DOHH2 (cell line): ENCODE data around the gene DUSP2.

Experiments
- H3F3A ChIP-seq: fragments of 200-600 bp; sonication (generic), shearing (Covaris generic); 2 replicates; pipeline ENCODE4 v1.6.0; 2016; ENCODE audit warnings: antibody characterized with exemption, mild to moderate bottlenecking; ENCODE audit not compliant: control insufficient read depth, insufficient read depth
- H3K27ac ChIP-seq: fragments of 200-600 bp; sonication (generic); 2 replicates; pipeline ENCODE4 v1.5.1; 2014; ENCODE audit warnings: low read depth, mild to moderate bottlenecking, low read length, moderate library complexity
- H3K27me3 ChIP-seq: fragments of 200-600 bp; sonication (generic); 2 replicates; pipeline ENCODE4 v1.6.1; 2014; ENCODE audit warnings: mild to moderate bottlenecking, low read length, mixed read lengths; ENCODE audit not compliant: control insufficient read depth
- H3K36me3 ChIP-seq: fragments of 200-600 bp; sonication (generic); 2 replicates; pipeline ENCODE4 v1.6.1; 2014; ENCODE audit warnings: mild to moderate bottlenecking, low read length, moderate library complexity, mixed read lengths; ENCODE audit not compliant: control insufficient read depth
- H3K4me1 ChIP-seq: fragments of 200-600 bp; sonication (generic); 2 replicates; pipeline ENCODE4 v1.6.1; 2014; ENCODE audit warnings: mild to moderate bottlenecking, low read length, mixed read lengths; ENCODE audit not compliant: control insufficient read depth
- H3K4me2 ChIP-seq: fragments of 200-600 bp; sonication (generic); 2 replicates; pipeline ENCODE4 v1.6.0; 2014; ENCODE audit warnings: mild to moderate bottlenecking, low read length, moderate library complexity
- H3K4me3 ChIP-seq: fragments of 200-600 bp; sonication (generic); 2 replicates; pipeline ENCODE4 v1.5.1; 2014; ENCODE audit warnings: mild to moderate bottlenecking, low read length, mixed read lengths
- H3K79me2 ChIP-seq: fragments of 200-600 bp; sonication (generic); 2 replicates; pipeline ENCODE4 v1.6.1; 2014; ENCODE audit warnings: mild to moderate bottlenecking, low read length, mixed read lengths; ENCODE audit not compliant: control insufficient read depth
- H3K9me2 ChIP-seq: fragments of 200-600 bp; sonication (generic); replicated peaks from 2 replicates; pipeline ENCODE4 v1.6.1; 2014; ENCODE audit warnings: mild to moderate bottlenecking, low read length, mixed read lengths; ENCODE audit not compliant: control insufficient read depth
- H3K9me3 ChIP-seq: fragments of 200-600 bp; sonication (generic); 2 replicates; pipeline ENCODE4 v1.6.1; 2014; ENCODE audit warnings: antibody characterized with exemption, low read length, mixed read lengths; ENCODE audit not compliant: control insufficient read depth, insufficient read depth
- H4K20me1 ChIP-seq: fragments of 200-600 bp; sonication (generic); 2 replicates; pipeline ENCODE4 v1.6.0; 2014; ENCODE audit warnings: low read depth, mild to moderate bottlenecking, antibody characterized with exemption, low read length, moderate library complexity; ENCODE audit not compliant: control insufficient read depth, insufficient read depth
- CTCF ChIP-seq: fragments of 200-600 bp; sonication (generic); IDR thresholded peaks from one replicate; pipeline ENCODE4 v1.5.1; 2014; ENCODE audit warnings: antibody characterized with exemption, mild to moderate bottlenecking, low read depth, low read length; ENCODE audit not compliant: poor library complexity, severe bottlenecking
- EZH2phosphoT487 ChIP-seq: fragments of 200-600 bp; sonication (generic); IDR thresholded peaks from 2 replicates; pipeline ENCODE4 v1.6.1; 2017; ENCODE audit warnings: borderline replicate concordance, mild to moderate bottlenecking, antibody characterized with exemption, low read length, moderate library complexity, mixed read lengths

DUSP2 gene

GRCh38 chr2:96120091-96120720 lies 25.0 kb downstream of the DUSP2 start:
- Histone ChIP-seq H3K9me2 (no peaks in the 10 kb centered on the region), H3K79me2 (no peaks in the 10 kb centered on the region), H3K4me2 (no peak overlapping the region), H4K20me1 (no peaks in the 10 kb centered on the region), H3K27me3 (peaks cover 31% of the 10 kb centered on the region), H3K36me3 (no peaks in the 10 kb centered on the region), H3K4me1 (peaks cover 25% of the 10 kb centered on the region), H3K27ac (no peak overlapping the region), H3K4me3 (no peak overlapping the region), H3K9me3 (no peaks in the 10 kb centered on the region), H3F3A (no peaks in the 10 kb centered on the region)
- TF ChIP-seq EZH2phosphoT487 (no peak), CTCF (no peak)

DNA sequence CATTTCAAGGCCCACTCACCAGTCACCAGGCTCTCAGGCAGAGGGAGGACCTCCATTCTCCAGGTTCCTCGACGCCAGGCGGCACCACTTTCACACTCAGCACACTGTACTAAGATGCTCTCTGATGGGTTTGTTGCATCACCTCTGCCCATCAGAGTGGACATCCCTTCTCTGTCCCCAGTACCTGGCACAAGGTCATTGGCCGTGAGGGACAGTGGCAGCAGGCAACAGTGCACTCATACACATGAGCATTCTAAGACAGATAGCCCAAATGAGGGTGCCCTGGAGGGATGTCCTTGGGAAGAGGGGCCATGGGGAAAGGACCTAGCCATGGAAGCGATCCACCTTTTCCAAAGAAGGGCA lies 25.9 kb downstream of the DUSP2 start:
- no peak for TF ChIP-seq EZH2phosphoT487
- TF ChIP-seq CTCF: no peak
- Histone ChIP-seq H3K4me3 (no peak overlapping the region), H3K27me3 (peaks cover 31% of the 10 kb centered on the region), H3K27ac (no peak overlapping the region), H3K36me3 (no peaks in the 10 kb centered on the region), H4K20me1 (no peaks in the 10 kb centered on the region), H3K4me2 (no peak overlapping the region), H3F3A (no peaks in the 10 kb centered on the region), H3K9me3 (no peaks in the 10 kb centered on the region), H3K4me1 (peaks cover 25% of the 10 kb centered on the region), H3K79me2 (no peaks in the 10 kb centered on the region), H3K9me2 (no peaks in the 10 kb centered on the region)

- H3K4me3 ChIP-seq: no peak overlapping the region
- H3K9me3 ChIP-seq: no peaks in the 10 kb centered on the region
- no peaks in the 10 kb centered on the region for H3F3A ChIP-seq
- H3K36me3 ChIP-seq: no peaks in the 10 kb centered on the region
- no peaks in the 10 kb centered on the region for H3K9me2 ChIP-seq
- no peak for TF ChIP-seq CTCF
- no peak overlapping the region for H3K27ac ChIP-seq
- no peak overlapping the region for H3K4me2 ChIP-seq
- peaks cover 25% of the 10 kb centered on the region for H3K4me1 ChIP-seq
- H4K20me1 ChIP-seq: no peaks in the 10 kb centered on the region
- H3K79me2 ChIP-seq: no peaks in the 10 kb centered on the region
- H3K27me3 ChIP-seq: peaks cover 32% of the 10 kb centered on the region
These were observed 26.4 kb downstream of the DUSP2 start for GRCh38 chr2:96118698-96119388.
